Measurements from ENCODE around the gene TNNC1. TPM values are rescaled to one million over a fixed set of nuclear protein-coding genes. Genes with fewer than 3 reads are reported as not detected.

Gene TNNC1
- total and polyA plus RNA-seq, 2 of the 13 experiments (the other 11 are each of a cell fraction or from before 2014, with no cell fraction given): 11.8 to 36.4 TPM

- TF ChIP-seq ZBTB2 (CRISPR knock-in tag; IDR thresholded peaks at IDR 0.05; ENCODE audit: low read depth) (no peak), SMYD3 (CRISPR knock-in tag; IDR thresholded peaks at IDR 0.05) (no peak), ZNF556 (CRISPR knock-in tag; IDR thresholded peaks at IDR 0.05; ENCODE audit: borderline replicate concordance) (0 out of 2 replicates have a peak, but pooled peaks have one; percentile 38), ZNF614 (CRISPR knock-in tag; IDR thresholded peaks at IDR 0.05; ENCODE audit: borderline replicate concordance) (no peak), FOXO1 (CRISPR knock-in tag; IDR thresholded peaks at IDR 0.05) (no peak), ZNF501 (CRISPR knock-in tag; IDR thresholded peaks at IDR 0.05) (no peak), FOXM1 (CRISPR knock-in tag; IDR thresholded peaks at IDR 0.05) (no peak), ZNF781 (CRISPR knock-in tag; IDR thresholded peaks at IDR 0.05; ENCODE audit: borderline replicate concordance, not compliant biosample characterization) (no peak), ZNF329 (CRISPR knock-in tag; IDR thresholded peaks at IDR 0.05; ENCODE audit: low read depth) (no peak), ELF1 (CRISPR knock-in tag; IDR thresholded peaks at IDR 0.05) (no peak), ZNF609 (CRISPR knock-in tag; IDR thresholded peaks at IDR 0.05; ENCODE audit: borderline replicate concordance) (no peak), BRD4 (CRISPR knock-in tag; IDR thresholded peaks at IDR 0.05) (no peak), PHF8 (CRISPR knock-in tag; IDR thresholded peaks at IDR 0.05) (no peak), KMT2B (CRISPR knock-in tag; IDR thresholded peaks at IDR 0.05) (0 out of 2 replicates have a peak, but pooled peaks have one; percentile 26), NR0B2 (CRISPR knock-in tag; IDR thresholded peaks at IDR 0.05) (no peak)
- TF ChIP-seq, protein P1, sequence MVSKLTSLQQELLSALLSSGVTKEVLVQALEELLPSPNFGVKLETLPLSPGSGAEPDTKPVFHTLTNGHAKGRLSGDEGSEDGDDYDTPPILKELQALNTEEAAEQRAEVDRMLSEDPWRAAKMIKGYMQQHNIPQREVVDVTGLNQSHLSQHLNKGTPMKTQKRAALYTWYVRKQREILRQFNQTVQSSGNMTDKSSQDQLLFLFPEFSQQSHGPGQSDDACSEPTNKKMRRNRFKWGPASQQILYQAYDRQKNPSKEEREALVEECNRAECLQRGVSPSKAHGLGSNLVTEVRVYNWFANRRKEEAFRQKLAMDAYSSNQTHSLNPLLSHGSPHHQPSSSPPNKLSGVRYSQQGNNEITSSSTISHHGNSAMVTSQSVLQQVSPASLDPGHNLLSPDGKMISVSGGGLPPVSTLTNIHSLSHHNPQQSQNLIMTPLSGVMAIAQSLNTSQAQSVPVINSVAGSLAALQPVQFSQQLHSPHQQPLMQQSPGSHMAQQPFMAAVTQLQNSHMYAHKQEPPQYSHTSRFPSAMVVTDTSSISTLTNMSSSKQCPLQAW (CRISPR knock-in tag; IDR thresholded peaks at IDR 0.05): no peak
- TF ChIP-seq, protein P2, sequence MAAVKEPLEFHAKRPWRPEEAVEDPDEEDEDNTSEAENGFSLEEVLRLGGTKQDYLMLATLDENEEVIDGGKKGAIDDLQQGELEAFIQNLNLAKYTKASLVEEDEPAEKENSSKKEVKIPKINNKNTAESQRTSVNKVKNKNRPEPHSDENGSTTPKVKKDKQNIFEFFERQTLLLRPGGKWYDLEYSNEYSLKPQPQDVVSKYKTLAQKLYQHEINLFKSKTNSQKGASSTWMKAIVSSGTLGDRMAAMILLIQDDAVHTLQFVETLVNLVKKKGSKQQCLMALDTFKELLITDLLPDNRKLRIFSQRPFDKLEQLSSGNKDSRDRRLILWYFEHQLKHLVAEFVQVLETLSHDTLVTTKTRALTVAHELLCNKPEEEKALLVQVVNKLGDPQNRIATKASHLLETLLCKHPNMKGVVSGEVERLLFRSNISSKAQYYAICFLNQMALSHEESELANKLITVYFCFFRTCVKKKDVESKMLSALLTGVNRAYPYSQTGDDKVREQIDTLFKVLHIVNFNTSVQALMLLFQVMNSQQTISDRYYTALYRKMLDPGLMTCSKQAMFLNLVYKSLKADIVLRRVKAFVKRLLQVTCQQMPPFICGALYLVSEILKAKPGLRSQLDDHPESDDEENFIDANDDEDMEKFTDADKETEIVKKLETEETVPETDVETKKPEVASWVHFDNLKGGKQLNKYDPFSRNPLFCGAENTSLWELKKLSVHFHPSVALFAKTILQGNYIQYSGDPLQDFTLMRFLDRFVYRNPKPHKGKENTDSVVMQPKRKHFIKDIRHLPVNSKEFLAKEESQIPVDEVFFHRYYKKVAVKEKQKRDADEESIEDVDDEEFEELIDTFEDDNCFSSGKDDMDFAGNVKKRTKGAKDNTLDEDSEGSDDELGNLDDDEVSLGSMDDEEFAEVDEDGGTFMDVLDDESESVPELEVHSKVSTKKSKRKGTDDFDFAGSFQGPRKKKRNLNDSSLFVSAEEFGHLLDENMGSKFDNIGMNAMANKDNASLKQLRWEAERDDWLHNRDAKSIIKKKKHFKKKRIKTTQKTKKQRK (IDR thresholded peaks at IDR 0.05; ENCODE audit: low read length): no peak
Observed at GRCh38 chr3:52495777-52496602, 42.1 kb upstream of the TNNC1 start (continued).

Data from HepG2 (cell line).